Measurements from ENCODE around the gene GPR55. TPM values are rescaled to one million over a fixed set of nuclear protein-coding genes. Genes with fewer than 3 reads are reported as not detected.

GPR55 gene
- total and polyA plus RNA-seq, 3 donors from 2014 or later = 10.9 to 14.7 (median 12.3) TPM

DNA sequence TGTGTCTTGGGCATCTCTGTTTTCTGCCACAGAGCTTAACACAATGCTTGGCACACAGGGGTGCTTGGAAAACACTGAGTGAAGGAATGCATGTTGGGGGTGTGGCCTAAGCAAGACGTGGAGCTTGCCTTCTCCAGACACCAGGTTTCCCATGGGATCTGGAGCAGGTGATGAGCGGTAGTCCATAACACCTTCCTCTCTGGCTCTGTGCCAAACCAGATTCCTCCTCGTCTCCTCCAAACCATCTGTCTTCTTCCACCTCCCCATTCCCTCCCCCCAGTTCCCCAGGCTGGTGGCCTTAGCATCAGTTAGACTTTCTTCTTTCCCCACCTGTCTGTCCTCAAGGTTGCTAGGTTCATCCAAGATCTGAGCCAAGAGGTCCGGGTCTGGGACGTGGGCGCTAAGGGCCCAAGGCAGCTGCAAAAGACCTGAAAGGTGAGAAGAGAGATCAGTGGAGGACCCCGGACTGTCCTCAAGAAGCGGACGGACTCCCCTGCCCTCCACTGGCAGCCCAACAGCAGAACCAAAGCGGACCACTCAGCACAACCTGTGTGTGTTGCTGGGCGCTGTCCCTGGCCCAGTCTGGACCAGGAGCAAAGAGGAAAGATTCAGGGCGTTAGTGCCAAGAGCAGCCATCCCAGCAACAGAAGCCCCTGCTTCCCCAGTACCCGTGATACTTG lies 61.5 kb downstream of the GPR55 start:
- WGBS, 2 donors = 51 to 69% methylated on average over 11 to 13 of the region's 13 CpGs
- Histone ChIP-seq H3K27me3 (no peaks in the 10 kb centered on the region), H3K4me1 (peaks cover 21% of the 10 kb centered on the region), H3K4me3 (no peak overlapping the region), H3K9me3 (no peaks in the 10 kb centered on the region), H3K36me3 (ENCODE audit: low read depth, missing control alignments) (no peaks in the 10 kb centered on the region), H3K27ac (no peak overlapping the region)
- TF ChIP-seq POLR2A (IDR thresholded peaks at IDR 0.05) = no peak
- TF ChIP-seq, protein P1, sequence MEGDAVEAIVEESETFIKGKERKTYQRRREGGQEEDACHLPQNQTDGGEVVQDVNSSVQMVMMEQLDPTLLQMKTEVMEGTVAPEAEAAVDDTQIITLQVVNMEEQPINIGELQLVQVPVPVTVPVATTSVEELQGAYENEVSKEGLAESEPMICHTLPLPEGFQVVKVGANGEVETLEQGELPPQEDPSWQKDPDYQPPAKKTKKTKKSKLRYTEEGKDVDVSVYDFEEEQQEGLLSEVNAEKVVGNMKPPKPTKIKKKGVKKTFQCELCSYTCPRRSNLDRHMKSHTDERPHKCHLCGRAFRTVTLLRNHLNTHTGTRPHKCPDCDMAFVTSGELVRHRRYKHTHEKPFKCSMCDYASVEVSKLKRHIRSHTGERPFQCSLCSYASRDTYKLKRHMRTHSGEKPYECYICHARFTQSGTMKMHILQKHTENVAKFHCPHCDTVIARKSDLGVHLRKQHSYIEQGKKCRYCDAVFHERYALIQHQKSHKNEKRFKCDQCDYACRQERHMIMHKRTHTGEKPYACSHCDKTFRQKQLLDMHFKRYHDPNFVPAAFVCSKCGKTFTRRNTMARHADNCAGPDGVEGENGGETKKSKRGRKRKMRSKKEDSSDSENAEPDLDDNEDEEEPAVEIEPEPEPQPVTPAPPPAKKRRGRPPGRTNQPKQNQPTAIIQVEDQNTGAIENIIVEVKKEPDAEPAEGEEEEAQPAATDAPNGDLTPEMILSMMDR (IDR thresholded peaks at IDR 0.05) = no peak
- no peak for DNase-seq
- intact Hi-C loops (cut with DNase I; ENCODE audit: low total_unique reads) = no loop called here

DNA sequence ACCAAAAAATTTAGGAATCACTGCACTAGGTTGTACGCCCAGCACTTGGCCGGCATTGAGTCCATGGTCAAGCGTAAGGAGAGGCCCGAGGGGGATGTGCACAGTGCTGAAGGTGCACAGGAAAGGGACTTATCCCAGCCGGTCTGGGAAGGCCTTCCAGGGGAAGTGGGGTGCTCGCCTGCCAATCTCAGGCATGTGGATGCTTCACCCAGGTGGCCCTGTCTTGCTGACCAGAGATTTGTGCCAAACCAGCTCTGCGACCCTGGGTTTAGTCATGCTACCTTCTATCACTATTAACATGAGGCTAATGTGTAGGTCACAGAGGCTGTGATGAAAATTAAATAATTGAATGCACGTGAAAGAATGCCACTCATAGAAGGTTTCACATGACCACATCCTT lies 62.0 kb downstream of the GPR55 start:
- no peak for DNase-seq
- Histone ChIP-seq H3K36me3 (ENCODE audit: low read depth, missing control alignments) (no peaks in the 10 kb centered on the region), H3K27ac (no peak overlapping the region), H3K4me3 (no peak overlapping the region), H3K27me3 (no peaks in the 10 kb centered on the region), H3K9me3 (no peaks in the 10 kb centered on the region), H3K4me1 (peaks cover 21% of the 10 kb centered on the region)
- 71 to 80% methylated on average over 5 to 8 of the region's 8 CpGs for WGBS, 2 donors
- no peak for TF ChIP-seq POLR2A (IDR thresholded peaks at IDR 0.05)
- TF ChIP-seq, protein P1 (IDR thresholded peaks at IDR 0.05) = no peak
- intact Hi-C loops (cut with DNase I; ENCODE audit: low total_unique reads) = no loop called here

DNA sequence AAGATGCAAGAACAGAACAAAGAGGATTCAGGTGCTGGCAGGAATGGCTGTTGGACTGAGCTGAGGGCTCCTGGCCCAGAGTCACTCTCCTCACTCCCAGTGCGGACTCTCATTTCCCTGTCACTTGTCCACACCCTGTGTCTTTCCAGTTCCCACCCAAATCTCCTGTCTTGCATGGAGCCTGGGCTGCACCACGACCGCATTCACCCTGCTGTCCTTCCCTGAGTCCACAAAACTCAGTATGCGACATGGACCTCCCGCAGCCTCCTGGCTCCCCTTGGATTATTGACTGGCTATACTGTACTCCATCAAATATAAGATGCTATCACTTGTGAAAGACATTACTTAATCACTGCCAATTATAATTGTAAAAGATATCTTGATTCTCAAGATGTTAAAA lies 62.8 kb downstream of the GPR55 start:
- 93% methylated on average over 5 of the region's 5 CpGs for WGBS, 2 donors
- intact Hi-C loops (cut with DNase I; ENCODE audit: low total_unique reads) = no loop called here
- Histone ChIP-seq H3K27ac (no peak overlapping the region), H3K4me1 (peaks cover 15% of the 10 kb centered on the region), H3K9me3 (no peaks in the 10 kb centered on the region), H3K4me3 (no peak overlapping the region), H3K36me3 (ENCODE audit: low read depth, missing control alignments) (no peaks in the 10 kb centered on the region), H3K27me3 (no peaks in the 10 kb centered on the region)
- DNase-seq = no peak
- TF ChIP-seq, protein P1 (IDR thresholded peaks at IDR 0.05) = no peak
- TF ChIP-seq POLR2A (IDR thresholded peaks at IDR 0.05) = no peak

DNA sequence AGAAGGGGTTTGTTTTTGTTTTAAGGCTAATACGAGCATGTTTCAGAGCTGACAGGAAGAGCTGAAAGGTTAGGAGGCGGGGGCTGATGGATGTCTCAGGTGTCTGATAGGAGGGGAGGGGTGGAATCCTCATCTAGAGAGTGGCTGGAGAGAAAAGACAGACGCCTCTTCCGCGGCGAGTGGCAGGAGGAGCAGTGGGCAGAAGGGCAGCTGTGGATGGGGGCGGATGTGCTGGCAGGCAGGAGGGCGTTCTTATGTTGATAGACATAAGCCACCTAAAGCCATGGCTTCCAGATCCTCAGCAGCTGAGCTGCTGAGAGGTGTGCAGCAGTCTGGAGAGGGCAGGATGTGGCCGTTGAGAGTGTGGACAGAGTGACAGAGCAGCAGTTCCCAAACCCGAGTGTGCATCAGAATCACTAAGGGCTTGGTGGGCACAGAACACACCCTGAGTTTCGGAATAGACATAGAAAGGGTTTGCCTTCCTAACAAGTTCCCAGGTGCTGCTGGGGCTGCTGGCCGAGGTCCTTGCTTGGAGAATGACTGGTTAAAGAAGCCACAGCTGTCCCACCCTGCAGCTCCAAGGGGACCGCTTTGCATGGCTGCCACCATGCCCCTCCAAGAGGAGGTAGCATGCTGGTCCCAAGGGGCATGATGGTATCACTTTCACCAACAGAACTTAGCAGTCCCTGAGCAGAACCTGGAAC lies 63.3 kb downstream of the GPR55 start:
- H3K4me3 ChIP-seq = no peak overlapping the region
- intact Hi-C loops (cut with DNase I; ENCODE audit: low total_unique reads) = no loop called here
- H3K9me3 ChIP-seq = no peaks in the 10 kb centered on the region
- H3K27ac ChIP-seq = no peak overlapping the region
- 50 to 56% methylated on average over 11 to 13 of the region's 13 CpGs for WGBS, 2 donors
- no peaks in the 10 kb centered on the region for H3K27me3 ChIP-seq
- DNase-seq = no peak
- no peaks in the 10 kb centered on the region for H3K36me3 ChIP-seq (ENCODE audit: low read depth, missing control alignments)
- H3K4me1 ChIP-seq = peaks cover 9% of the 10 kb centered on the region
- TF ChIP-seq POLR2A (IDR thresholded peaks at IDR 0.05) = no peak
- TF ChIP-seq, protein P1 (IDR thresholded peaks at IDR 0.05) = no peak

Other genes starting within 250 kb of the GPR55 start
- 10 to 100 TPM; 76.1 to 82.2 TPM for gene CAB39, start 212.4 kb downstream of the GPR55 start, total RNA-seq
- 76.8 TPM for gene CAB39, start 212.4 kb downstream of the GPR55 start, polyA plus RNA-seq (ENCODE audit: insufficient read depth, low read depth, low replicate concordance)
- gene ITM2C, start 60.3 kb downstream of the GPR55 start, total RNA-seq = 10 to 100 TPM; 53.7 to 95.7 TPM
- gene ITM2C, start 60.3 kb downstream of the GPR55 start, polyA plus RNA-seq (ENCODE audit: insufficient read depth, low read depth, low replicate concordance) = 57.8 TPM
- gene SPATA3, start 70.9 kb upstream of the GPR55 start, total RNA-seq = 100 to 1,000 TPM in 1 of 2 donors, 10 to 100 TPM in 1; 18.6 to 127 TPM
- gene SPATA3, start 70.9 kb upstream of the GPR55 start, polyA plus RNA-seq (ENCODE audit: insufficient read depth, low read depth, low replicate concordance) = 211 TPM
- gene C2orf72, start 112.3 kb upstream of the GPR55 start, total RNA-seq = 1 to 10 TPM; 5.3 to 6.9 TPM
- 2.7 TPM for gene C2orf72, start 112.3 kb upstream of the GPR55 start, polyA plus RNA-seq (ENCODE audit: insufficient read depth, low read depth, low replicate concordance)
- 10 to 100 TPM; 60.8 to 66.8 TPM for gene PSMD1, start 131.6 kb upstream of the GPR55 start, total RNA-seq
- 69.6 TPM for gene PSMD1, start 131.6 kb upstream of the GPR55 start, polyA plus RNA-seq (ENCODE audit: insufficient read depth, low read depth, low replicate concordance)
- gene HTR2B, start 199.8 kb upstream of the GPR55 start, total RNA-seq = under 1 TPM; 0.16 to 0.37 TPM
- 0.71 TPM for gene HTR2B, start 199.8 kb upstream of the GPR55 start, polyA plus RNA-seq (ENCODE audit: insufficient read depth, low read depth, low replicate concordance)